ENCODE measurements around the gene DUOXA1.

Gene DUOXA1

DNA sequence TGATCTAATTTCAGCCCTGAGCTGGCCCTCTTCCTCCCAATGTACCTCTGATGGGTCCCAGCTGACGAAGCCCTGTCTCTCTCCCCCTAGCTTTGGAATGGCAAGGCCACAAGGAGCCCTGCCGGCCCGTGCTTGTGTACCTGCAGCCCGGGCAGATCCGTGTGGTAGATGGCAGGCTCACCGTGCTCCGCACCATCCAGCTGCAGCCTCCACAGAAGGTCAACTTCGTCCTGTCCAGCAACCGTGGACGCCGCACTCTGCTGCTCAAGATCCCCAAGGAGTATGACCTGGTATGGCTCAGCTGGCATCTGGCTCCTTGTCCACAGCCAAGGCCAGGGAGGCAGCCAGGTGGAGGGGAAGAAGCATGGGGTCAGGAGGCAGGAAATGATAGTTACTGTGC, 14.3 kb upstream of the DUOXA1 start:
- no peak for TF ChIP-seq TSHZ1 (tag by site-specific recombination; IDR thresholded peaks at IDR 0.05; ENCODE audit: borderline replicate concordance)
- no peak for TF ChIP-seq GLIS1 (tag by site-specific recombination; IDR thresholded peaks at IDR 0.05)
- TF ChIP-seq ZNF660 (tag by site-specific recombination; IDR thresholded peaks at IDR 0.05): no peak
- no peak for TF ChIP-seq ZNF704 (tag by site-specific recombination; IDR thresholded peaks at IDR 0.05)
- no peak for TF ChIP-seq ZNF18 (tag by site-specific recombination; IDR thresholded peaks at IDR 0.05)
- no peak for TF ChIP-seq OVOL3 (tag by site-specific recombination; IDR thresholded peaks at IDR 0.05)
- no peak for TF ChIP-seq ZNF747 (tag by site-specific recombination; IDR thresholded peaks at IDR 0.05)
- no peak for TF ChIP-seq ZNF843 (tag by site-specific recombination; IDR thresholded peaks at IDR 0.05)
- TF ChIP-seq, protein P1, sequence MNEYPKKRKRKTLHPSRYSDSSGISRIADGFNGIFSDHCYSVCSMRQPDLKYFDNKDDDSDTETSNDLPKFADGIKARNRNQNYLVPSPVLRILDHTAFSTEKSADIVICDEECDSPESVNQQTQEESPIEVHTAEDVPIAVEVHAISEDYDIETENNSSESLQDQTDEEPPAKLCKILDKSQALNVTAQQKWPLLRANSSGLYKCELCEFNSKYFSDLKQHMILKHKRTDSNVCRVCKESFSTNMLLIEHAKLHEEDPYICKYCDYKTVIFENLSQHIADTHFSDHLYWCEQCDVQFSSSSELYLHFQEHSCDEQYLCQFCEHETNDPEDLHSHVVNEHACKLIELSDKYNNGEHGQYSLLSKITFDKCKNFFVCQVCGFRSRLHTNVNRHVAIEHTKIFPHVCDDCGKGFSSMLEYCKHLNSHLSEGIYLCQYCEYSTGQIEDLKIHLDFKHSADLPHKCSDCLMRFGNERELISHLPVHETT (tag by site-specific recombination; IDR thresholded peaks at IDR 0.05): no peak
- no peak for TF ChIP-seq ZNF366 (tag by site-specific recombination; conservative IDR thresholded peaks at IDR 0.05)
- no peak for TF ChIP-seq ZNF266 (tag by site-specific recombination; IDR thresholded peaks at IDR 0.05; ENCODE audit: low read depth)
- TF ChIP-seq ZBTB1 (tag by site-specific recombination; IDR thresholded peaks at IDR 0.05): no peak
- no peak for TF ChIP-seq ZNF174 (tag by site-specific recombination; IDR thresholded peaks at IDR 0.05)
- TF ChIP-seq, protein P2, sequence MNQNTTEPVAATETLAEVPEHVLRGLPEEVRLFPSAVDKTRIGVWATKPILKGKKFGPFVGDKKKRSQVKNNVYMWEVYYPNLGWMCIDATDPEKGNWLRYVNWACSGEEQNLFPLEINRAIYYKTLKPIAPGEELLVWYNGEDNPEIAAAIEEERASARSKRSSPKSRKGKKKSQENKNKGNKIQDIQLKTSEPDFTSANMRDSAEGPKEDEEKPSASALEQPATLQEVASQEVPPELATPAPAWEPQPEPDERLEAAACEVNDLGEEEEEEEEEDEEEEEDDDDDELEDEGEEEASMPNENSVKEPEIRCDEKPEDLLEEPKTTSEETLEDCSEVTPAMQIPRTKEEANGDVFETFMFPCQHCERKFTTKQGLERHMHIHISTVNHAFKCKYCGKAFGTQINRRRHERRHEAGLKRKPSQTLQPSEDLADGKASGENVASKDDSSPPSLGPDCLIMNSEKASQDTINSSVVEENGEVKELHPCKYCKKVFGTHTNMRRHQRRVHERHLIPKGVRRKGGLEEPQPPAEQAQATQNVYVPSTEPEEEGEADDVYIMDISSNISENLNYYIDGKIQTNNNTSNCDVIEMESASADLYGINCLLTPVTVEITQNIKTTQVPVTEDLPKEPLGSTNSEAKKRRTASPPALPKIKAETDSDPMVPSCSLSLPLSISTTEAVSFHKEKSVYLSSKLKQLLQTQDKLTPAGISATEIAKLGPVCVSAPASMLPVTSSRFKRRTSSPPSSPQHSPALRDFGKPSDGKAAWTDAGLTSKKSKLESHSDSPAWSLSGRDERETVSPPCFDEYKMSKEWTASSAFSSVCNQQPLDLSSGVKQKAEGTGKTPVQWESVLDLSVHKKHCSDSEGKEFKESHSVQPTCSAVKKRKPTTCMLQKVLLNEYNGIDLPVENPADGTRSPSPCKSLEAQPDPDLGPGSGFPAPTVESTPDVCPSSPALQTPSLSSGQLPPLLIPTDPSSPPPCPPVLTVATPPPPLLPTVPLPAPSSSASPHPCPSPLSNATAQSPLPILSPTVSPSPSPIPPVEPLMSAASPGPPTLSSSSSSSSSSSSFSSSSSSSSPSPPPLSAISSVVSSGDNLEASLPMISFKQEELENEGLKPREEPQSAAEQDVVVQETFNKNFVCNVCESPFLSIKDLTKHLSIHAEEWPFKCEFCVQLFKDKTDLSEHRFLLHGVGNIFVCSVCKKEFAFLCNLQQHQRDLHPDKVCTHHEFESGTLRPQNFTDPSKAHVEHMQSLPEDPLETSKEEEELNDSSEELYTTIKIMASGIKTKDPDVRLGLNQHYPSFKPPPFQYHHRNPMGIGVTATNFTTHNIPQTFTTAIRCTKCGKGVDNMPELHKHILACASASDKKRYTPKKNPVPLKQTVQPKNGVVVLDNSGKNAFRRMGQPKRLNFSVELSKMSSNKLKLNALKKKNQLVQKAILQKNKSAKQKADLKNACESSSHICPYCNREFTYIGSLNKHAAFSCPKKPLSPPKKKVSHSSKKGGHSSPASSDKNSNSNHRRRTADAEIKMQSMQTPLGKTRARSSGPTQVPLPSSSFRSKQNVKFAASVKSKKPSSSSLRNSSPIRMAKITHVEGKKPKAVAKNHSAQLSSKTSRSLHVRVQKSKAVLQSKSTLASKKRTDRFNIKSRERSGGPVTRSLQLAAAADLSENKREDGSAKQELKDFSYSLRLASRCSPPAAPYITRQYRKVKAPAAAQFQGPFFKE (tag by site-specific recombination; IDR thresholded peaks at IDR 0.05; ENCODE audit: borderline replicate concordance): no peak
- no peak for TF ChIP-seq ZIC2 (tag by site-specific recombination; IDR thresholded peaks at IDR 0.05)
- TF ChIP-seq, protein P3, sequence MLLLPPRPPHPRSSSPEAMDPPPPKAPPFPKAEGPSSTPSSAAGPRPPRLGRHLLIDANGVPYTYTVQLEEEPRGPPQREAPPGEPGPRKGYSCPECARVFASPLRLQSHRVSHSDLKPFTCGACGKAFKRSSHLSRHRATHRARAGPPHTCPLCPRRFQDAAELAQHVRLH (tag by site-specific recombination; IDR thresholded peaks at IDR 0.05): no peak
- no peak for TF ChIP-seq ZSCAN18 (tag by site-specific recombination; IDR thresholded peaks at IDR 0.05)
- no peak for TF ChIP-seq ZBTB8A (tag by site-specific recombination; IDR thresholded peaks at IDR 0.05)
- TF ChIP-seq SETDB1 (IDR thresholded peaks at IDR 0.05; ENCODE audit: insufficient read length, low read length): no peak
- H3K9me3 ChIP-seq (ENCODE audit: control insufficient read depth, insufficient read depth, low read depth, low read length): no peaks in the 10 kb centered on the region
- no peaks in the 10 kb centered on the region; the same call in 1 of the 2 replicates for H3K4me1 ChIP-seq (ENCODE audit: control insufficient read depth, insufficient read depth, low read length)
- no peaks in the 10 kb centered on the region for H3K36me3 ChIP-seq (ENCODE audit: control insufficient read depth in 2 of 2, insufficient read depth in 1 of 2, low read length in 2 of 2)
- ChIA-PET POLR2A (no interaction called here), CTCF (no interaction called here)
- no peak overlapping the region for H3K27ac ChIP-seq (ENCODE audit: extremely low read depth, low read depth, low read length)
- no peak overlapping the region for H3K4me3 ChIP-seq (ENCODE audit: low read depth, low read length)

Data from HEK293 (cell line).